GM19099 (cell line): ENCODE data around the gene CDK5R1.

Experiments used
- POLR2A ChIP-seq: IDR thresholded peaks from 3 replicates; pipeline ENCODE4 v1.6.1; 2011; ENCODE audit warnings: low read depth; ENCODE audit not compliant: insufficient read length; ENCODE audit errors: extremely low read depth

CDK5R1 gene

DNA sequence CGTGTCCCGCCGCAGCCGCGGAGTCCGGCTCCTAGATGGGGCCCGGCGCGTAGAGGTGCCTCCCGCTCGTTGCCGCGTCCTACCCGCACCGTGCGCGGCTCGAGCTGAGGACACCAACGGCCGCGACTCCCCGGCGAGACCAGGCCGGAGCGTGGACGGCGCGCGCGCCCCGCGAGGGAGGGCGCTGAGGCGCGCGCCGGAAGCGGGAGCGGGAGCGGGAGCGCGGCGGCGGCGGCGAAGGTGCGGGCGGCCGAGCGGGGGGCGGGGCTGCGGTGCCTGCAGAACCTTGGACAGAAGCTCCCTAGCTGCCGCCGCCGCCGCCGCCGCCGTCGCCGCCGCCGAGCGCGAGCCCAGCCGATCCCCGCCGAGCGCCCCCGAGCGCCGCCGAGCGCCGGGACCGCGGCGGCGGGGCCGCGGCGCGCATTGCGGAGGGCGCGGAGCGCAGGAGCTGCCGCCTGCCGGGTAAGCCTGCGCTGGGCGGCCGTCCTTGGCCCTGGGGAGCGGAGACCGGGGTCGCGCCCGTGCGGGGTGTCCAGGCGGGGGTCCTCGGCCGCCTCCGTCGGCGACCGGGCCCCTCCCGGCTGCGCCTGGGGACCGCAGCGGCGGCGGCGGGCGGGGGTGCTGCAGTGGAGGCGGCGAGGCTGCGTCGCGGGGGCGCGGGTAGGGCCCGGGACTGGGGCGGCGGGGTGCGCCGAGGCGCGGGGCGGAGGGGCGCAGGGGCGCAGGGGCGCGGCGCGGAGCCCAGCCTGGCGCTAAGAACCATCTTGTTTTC lies at the start of gene CDK5R1:
TSS of gene CDK5R1 (plus strand) at position 293 of the 772 bp plus-strand sequence. CDS start 628 bp downstream, outside the sequence.
- no peak for TF ChIP-seq POLR2A

DNA sequence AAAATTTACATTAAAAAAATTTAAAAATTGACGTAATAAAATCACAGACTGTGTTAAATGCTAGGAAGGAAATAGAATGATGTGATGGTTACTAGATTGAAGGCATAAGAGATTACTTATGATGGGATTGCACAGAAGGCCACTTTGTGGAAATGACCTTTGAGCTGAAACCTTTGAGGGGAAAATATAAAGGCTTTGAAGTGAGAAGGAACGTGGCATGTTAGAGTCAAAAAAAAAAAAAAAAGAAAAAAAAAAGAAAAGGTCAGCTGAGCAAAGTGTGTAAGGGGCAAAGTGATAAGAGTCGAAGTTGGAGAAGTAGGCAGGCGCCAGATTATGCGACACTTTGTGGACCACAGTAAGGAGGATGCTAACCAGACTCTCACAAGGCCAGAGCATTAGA lies 46.1 kb upstream of the CDK5R1 start:
- TF ChIP-seq POLR2A: no peak

DNA sequence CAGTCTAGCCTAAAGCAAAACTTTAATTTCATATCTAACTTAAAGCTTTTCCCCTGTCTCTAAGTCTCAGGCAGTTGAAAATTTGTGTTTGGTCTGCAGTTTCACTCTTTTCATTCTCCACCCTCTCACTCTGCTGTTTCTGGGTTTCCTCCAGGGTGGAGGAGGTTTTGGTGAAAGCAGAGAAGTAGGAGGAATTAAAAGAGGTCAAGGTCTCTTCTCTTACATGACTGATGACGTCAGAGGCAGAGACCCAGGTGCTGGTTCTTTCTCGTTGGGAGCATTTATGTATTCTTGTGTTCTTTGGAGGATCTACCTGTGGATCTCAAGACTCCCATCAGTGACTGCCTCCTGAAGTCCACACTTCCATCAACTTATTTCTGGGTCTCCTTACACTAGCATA lies 44.9 kb upstream of the CDK5R1 start:
- no peak for TF ChIP-seq POLR2A

DNA sequence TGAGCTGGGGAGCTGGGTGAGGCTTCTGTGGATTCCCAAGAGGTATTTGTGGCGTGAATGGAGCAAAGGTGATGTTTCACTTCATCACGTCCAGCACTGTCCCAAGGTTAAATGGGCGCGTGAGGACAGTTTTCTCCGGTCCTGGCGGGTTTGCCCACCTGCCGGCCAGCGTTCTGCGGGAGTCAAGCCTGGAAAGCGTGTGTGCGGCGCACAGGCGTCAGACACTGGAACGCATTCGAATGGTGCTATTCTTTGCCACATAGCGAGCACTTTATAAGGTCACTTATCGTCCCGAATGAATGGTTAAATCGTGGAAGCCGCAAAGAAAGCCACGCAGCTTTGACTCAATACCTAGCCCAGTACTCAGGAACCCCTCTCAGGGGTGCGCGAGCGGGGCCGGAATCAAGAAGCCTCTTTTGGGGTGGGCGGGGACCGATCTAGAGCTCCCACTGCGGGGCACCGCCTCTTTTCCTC lies 42.9 kb upstream of the CDK5R1 start:
- TF ChIP-seq POLR2A: no peak

DNA sequence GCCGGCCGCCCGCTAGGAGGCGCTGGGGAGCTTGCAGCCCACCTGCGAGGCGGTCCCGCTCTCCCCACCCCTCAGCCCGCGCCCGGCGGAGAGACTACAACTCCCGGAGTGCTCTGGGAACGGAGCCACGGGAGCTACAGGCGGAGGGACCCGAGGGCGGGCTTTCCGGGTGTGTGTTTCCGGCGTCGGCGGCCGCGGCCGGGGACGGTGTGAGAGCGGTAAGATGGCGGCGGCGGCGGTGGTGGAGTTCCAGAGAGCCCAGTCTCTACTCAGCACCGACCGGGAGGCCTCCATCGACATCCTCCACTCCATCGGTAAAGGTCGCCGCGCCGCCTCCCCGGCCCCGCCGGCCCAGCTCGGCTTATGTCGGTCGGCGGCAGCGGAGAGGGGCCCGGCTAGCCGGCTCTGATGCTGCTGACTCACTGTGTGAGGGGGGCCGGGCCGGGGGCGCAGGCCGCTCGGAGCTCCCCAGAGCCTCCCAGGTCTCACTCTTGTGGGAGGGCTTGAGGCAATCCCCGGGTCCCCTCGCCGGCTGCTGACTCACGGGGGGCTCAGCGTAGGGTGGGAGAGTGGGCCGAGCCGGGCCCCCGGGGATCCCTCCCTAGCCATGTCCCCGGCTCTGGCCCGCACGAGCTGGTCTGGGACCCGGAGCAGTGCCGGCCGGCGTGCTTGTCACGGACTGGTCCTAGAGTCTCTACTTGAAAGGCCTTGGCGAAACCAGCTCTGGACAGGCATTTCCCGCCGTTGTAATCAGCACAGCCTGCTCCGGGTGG lies 42.3 kb upstream of the CDK5R1 start, which contains the start of gene PSMD11:
TSS of gene PSMD11 (plus strand) at position 210 of the 773 bp plus-strand sequence. CDS start at position 224, 14 bp downstream.
- peak; percentile 81 for TF ChIP-seq POLR2A

DNA sequence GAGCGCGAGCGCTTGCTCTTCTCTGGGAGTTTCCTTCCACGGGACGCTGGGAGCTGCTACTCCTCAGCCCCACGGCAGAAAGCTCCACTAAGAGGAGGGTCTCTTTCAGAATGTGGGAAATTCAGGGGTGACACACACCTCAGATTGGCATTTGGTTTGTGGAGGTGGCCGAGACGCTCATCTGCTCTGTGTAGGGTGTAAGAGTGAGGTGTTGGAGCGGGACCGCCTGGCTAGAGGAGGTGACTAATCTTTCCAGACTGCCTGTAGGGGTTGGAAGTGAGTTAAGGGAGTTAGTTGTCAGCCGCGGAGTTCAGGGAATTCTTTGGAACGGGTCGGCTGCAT lies 41.7 kb upstream of the CDK5R1 start:
- TF ChIP-seq POLR2A: no peak

DNA sequence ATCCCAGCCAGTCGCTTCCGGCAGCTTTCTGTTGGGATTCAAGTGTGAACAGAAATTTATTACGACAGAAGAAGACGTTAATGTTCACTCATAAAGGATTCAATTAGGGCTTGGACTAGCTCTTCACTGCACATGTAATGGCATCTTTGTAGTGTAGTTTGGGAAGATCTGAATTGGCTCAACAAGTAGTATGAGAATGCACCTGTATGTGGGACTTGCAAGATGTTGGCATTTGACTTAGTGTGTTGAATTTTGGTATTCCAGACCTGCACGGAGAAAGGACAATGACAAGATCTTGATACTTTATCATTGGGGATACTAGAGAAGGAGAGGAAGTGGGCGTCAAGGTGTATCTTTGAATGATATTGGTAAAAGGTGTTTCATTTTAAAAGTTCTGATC lies 41.3 kb upstream of the CDK5R1 start:
- TF ChIP-seq POLR2A: no peak

DNA sequence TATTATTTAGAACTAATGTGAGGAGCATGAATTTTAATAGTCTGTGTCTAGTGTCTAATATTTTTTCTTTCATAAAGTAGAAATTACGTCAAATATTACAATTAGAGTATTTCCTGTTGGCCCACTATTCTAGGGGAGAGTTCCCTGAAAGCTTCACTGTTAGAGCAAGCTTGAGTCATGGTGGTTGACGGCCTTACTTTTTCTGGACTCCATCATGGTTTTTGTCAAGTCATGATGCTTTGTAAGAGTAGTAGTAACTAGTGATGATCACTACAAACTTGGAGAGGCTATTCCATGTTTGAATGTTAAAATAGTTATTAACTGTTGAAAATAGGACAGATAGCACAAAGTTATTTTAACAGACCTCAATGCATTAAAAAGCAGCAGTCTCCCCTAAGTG lies 40.8 kb upstream of the CDK5R1 start:
- no peak for TF ChIP-seq POLR2A

DNA sequence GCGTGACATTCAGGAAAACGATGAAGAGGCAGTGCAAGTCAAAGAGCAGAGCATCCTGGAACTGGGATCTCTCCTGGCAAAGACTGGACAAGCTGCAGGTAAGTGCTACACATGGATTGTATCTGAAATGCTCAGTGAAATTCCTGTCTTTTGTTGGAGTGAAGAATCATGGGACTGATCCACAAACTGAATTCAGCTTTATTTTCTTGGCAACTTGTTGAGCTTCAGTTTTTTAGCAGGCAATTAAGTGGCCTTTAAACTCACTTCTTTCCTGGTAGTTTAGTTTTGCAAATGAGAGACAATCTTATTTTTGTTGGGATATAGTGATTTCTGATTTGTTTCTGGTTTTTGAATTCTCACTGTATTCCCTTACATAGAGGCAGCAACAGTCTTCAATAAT lies 39.8 kb upstream of the CDK5R1 start:
- TF ChIP-seq POLR2A: no peak

DNA sequence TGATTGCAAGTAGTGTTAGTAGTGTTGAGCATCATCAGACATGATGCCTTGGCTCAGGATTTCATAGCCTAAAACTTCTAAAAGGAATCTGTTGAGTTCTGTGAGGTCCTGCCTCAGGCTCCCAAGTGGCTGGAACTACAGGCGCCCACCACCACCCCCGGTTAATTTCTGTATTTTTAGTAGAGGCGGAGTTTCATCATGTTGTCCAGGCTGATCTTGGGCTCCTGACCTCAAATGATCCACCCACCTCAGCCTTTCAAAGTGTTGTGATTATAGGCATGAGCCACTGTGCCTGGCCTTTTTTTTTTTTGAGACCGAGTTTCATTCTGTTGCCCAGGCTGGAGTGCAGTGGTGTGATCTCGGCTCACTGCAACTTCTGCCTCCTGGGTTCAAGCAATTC lies 36.8 kb upstream of the CDK5R1 start:
- TF ChIP-seq POLR2A: no peak

DNA sequence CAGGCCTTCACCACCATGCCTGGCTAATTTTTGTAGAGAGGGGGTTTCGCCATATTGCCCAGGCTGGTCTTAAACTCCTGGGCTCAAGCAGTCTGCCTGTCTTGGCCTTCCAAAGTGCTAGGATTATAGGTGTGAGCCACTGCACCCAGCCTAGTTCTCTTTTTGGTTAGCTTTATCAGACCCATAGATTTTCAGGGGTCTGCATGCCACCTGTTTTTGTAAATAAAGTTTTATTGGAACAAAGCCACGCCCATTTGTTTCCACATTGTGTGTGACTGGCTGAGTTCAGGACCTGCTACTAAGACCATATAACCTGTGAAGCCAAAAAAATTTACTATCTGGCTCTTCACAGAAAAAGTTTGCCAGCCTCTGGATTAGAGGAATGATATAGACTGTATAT lies 34.9 kb upstream of the CDK5R1 start:
- TF ChIP-seq POLR2A: no peak

DNA sequence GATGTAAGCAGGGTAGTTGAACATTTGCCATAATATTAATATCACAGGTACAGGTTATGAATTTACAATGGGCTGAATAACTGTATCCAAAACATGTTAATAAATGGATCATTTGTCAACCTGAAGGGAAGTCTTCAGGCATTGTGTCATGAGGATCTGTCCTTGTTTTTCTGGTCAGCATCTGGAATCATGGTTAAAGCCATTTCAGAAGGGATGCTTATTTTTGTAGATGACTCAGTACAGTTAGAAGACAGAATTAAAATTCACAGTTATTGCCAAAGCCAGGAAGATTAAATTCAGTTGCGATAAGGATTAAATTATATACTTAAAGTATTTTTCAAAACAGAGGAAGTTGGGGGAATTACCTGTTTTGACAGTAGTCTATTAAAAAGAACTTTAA lies 34.5 kb upstream of the CDK5R1 start:
- TF ChIP-seq POLR2A: no peak

DNA sequence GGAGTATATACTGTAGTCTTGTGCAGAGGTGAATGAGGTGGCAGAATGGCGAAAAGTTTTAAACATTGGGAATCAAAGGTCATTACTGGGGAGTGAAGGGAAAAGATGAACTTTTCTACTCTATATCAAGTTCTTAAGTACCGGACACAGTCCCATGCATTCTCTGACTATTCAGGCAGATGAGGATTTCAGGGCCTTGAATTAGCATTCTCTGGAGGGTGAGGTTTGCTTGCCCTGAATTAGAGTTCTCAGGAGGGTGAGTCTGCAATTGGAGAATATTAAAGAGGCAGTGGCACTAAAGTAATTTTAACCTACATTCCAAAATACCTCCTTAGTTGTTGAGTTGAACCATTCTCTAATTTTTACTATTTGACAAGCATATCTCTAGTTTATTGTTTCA lies 33.4 kb upstream of the CDK5R1 start:
- no peak for TF ChIP-seq POLR2A

DNA sequence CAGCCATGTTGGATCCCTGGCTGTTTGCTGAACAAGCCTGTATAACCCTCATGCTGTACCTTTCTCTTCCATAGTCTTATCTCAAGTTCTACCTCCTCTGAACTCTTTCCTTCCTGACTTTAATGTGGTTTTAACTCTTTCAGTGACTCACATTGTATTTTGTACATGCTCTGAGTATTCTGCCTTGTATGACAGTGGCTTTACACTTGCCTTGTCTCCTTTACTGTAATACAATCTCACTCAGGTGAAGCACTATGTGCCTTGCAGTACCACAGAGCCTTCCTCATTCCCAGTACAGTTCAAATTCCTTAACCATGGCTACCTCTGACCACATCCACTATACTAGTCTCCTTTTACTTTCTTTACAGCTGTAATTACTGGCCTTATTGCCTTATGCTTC lies 28.4 kb upstream of the CDK5R1 start:
- no peak for TF ChIP-seq POLR2A

DNA sequence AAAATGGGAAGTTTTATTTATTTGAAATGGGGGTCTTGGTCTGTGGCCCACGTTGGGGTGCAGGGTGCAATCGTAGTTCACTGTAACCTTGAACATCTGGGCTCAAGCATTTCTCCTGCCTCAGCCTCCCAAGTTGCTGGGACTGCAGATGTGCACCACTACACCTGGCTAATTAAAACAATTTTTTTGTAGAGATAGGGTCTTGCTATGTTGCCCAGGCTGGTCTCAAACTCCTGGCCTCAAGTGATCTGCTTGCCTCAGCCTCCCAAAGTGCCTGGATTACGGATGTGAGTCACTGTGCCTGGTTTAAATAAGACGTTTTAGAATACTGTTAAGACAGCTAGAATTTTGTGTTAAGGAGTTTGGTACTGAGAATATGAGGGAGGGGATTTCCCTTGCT lies 26.7 kb upstream of the CDK5R1 start:
- no peak for TF ChIP-seq POLR2A

DNA sequence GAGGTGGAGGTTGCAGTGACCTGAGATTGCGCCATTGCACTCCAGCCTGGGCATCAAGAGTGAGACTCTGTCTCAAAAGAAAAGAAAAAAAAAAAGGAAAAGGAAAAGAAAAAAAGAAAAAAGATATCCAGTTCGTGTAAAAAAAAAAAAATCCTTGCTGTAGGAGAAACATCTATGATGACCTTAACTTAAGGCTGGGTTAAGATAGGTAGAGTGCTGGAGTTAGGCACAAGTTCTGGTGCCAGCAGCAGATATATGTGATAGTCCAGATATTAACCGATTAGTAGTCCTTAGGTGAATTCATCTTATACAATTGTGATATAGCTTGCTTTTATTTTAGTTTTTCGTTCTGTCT lies 25.3 kb upstream of the CDK5R1 start:
- TF ChIP-seq POLR2A: no peak

DNA sequence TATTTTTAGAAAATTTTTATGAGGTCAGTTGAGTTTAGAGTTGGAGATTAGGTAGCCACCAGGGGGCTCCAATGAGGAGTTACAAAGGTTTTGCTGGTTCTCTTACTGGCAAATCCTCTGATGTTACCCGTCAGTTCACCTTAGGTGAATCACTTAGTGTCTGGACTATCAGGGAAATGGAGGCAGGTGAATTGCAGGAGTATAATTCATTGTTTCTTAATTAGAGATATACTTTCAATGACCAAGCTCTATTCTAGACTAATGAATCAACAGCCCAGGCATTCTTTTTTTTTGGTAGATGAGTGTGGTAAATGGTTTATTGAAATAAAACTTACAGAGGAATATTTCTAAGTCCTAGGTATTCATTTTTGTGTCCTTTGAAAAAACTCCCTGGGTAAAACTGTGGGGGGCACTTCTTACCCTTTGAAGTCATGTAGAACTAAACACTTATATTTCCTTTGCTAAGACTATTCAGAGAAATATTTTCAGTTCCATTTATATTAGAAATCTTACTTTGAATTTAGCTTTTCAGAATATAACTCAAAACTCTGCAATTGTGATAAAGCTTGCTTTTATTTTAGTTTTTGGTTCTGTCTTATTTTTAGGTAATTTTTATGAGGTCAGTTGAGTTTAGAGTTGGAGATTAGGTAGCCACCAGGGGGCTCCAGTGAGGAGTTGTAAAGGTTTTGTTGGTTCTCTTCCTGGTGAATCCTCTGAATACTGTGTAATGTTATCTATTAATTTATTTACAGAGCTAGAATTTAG lies 24.8 kb upstream of the CDK5R1 start:
- TF ChIP-seq POLR2A: no peak
